CD1c-positive myeloid dendritic cell (primary cell): ENCODE measurements around the gene ITSN2.

Experiments
- DNase-seq: peaks from one replicate; pipeline ENCODE4 v3.0.0-alpha.2; 2016; ENCODE audit errors: extremely low spot score

ITSN2 gene

DNA sequence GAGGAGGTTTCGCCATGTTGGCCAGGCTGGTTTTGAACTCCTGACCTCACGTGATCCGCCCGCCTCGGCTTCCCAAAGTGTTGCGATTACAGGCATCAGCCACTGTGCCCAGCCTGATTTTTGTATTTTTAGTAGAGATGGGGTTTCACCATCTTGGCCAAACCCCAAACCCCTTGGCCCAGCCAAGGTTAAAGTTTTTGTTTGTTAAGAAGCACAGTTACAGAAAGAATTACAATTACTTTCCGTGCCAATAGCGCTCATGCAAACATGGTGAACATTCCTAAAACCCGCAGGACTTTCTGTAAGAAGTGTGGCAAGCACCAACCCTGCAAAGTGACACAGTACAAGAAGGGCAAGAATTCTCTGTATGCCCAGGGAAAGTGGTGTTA, 26.1 kb downstream of the ITSN2 start:
- no peak for DNase-seq

DNA sequence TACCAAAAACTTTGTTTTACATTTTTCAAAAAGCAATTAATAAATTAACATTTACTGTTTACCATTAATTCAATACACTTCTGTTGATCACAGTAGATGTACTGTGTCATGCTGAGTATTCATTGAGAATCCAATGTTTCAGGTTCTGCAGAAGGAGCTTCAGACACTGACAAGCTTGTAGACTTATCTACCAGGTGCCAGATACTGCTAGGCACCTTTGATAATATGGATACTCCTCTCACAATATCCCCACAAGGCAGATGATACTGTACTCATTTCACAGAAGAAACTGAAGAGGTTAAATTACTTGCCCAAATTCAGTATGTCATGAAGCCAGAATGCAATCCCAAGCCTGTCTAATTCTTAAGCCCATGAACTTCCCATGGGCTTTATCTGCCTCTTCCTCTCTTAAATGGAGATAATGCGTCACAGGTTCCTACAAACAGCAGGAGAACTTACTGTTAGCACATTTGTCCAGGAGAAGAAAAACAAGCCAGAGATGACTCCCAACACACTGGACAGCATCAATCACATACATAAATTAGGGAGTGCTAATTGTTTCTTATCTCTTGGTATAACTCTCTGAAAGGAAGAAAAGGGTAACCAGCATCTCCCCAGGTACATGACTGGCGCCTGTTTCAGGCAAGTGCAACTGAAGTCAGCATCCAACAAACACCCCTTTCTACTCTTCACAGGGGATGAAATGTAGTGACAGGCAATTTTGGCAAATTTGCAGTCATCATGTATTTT, 27.4 kb downstream of the ITSN2 start:
- DNase-seq = no peak

DNA sequence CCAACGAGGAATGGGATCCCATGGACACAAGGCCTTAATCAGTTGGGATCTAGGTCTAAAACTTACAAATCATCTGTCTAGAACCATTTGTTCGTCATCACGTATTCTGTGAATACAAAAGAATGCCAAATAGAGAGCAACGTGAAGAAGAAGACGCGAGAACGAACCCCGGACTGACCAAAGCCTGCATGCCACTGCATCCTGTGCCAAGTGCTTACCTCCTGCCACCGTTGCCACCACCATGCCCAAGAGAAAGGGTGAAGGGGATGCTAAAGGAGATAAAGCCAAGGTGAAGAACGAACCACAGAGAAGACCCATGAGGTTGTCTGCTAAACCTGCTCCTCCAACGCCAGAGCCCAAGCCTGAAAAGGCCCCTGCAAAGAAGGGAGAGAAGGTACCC, 30.2 kb downstream of the ITSN2 start:
- DNase-seq = no peak

- DNase-seq = peak; percentile 87
Measured at GRCh38 chr2:24329700-24330099, 30.6 kb downstream of the ITSN2 start.

- DNase-seq = peak; percentile 41
Measured at GRCh38 chr2:24328010-24328409, 32.3 kb downstream of the ITSN2 start.

GRCh38 chr2:24317491-24317920, 42.8 kb downstream of the ITSN2 start:
- no peak for DNase-seq

DNA sequence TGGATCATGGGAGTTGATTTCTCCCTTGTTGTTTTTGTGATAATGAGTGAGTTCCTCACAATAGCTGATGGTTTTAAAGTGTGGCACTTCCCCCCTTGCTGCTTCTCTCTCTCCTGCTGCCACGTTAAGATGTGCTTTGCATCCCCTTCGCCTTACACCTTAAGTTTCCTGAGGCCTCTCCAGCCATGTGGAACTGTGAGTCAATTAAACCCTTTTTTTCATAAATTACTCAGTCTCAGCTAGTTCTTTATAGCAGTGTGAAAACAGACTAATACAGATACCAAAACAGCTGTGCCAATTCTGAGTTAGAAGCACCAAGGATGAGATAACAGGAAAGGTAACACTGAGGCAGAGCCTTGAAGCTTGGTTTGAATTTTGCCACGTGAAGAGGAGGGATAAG, 44.7 kb downstream of the ITSN2 start:
- no peak for DNase-seq

GRCh38 chr2:24313744-24314632, 46.3 kb downstream of the ITSN2 start:
- DNase-seq = no peak

- DNase-seq = no peak
Measured at GRCh38 chr2:24307961-24308360, 52.4 kb downstream of the ITSN2 start.

DNA sequence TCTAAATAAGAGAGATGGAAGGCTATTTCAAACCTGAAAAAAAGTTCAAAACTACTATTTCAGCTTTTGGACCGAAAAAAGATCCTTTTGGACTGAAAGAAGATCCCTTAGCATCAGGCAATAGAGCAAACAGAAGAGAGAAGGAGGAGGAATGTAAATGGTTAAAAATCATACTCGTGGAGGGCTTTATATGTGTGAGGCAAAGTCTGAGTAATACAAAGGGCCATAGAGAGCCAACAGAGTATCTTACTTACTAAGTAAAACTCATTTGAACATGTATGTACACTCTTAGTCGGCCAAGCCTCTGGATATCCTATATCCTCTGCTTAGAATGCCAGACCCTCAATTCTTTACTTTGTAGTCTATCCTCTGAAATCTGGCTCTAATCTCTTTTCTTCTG, 55.7 kb downstream of the ITSN2 start:
- DNase-seq = no peak

- no peak for DNase-seq
Measured at GRCh38 chr2:24304098-24304497, 56.2 kb downstream of the ITSN2 start.

DNA sequence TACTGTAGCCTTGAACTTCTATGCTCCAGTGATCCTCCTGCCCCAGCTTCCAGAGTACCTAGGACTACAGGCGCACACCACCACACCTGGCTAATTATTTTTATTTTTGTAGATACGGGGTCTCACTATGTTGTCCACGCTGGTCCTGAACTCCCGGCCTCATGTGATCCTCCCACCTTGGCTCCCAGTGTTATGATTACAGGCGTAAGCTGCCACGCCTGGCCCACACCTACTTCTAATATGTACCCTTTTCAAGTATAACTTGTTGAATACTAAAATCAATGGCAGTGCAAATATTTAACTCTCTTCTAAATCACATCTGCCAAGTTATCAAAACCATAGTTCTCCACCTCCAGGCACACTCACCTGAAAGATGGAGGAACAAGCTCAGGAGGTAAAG, 58.7 kb downstream of the ITSN2 start:
- DNase-seq = no peak

- no peak for DNase-seq
Measured at GRCh38 chr2:24297663-24298062, 62.7 kb downstream of the ITSN2 start.

- no peak for DNase-seq
Measured at GRCh38 chr2:24287171-24287570, 73.2 kb downstream of the ITSN2 start.

DNA sequence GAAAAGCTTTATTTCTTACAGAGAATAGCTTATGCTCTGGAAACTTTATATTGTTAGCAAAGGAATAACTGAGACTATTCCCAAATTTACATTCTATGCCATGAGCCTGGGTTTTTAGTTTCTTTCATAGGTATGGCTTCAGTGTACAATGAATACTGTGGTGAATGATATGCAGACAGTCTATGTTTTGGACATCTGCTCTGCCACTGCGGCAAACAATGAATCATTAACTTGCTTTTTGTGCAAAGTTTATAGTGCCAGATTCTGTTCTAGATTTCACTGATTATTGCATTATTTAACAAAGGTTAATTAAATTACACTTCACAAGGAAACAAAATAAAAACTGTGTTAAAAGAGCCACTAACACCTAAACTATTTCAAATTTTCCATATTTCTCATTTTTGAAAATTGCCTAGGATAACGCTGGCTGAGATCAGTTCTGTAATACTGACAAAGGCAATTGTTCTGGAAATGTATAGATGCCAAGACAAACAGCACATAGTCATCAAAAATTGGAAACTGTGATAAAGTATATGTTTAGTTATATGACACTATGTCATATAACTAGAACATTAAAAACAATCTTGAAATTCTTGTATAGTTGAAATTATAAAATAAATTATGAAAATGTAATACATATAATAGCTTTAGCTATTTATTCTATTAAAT, 74.7 kb downstream of the ITSN2 start:
- no peak for DNase-seq

DNA sequence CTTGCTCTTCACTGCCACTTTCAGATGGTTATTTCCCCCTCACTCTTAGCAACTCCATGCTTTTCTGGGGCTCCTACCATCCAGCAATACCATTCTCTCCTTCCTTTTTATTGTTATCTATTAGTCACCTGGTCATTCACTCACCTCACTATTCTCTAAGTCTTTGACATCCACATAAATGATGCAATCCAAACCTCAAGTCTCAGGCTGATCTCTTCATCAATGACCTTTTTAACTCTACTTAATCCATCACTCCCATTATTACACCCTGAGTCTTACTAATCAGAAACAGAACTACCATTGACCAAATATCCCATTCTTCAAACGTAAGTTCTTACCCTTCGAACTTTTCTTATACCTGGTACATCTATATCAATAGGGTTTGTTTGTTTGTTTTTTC, 79.7 kb downstream of the ITSN2 start:
- no peak for DNase-seq

DNA sequence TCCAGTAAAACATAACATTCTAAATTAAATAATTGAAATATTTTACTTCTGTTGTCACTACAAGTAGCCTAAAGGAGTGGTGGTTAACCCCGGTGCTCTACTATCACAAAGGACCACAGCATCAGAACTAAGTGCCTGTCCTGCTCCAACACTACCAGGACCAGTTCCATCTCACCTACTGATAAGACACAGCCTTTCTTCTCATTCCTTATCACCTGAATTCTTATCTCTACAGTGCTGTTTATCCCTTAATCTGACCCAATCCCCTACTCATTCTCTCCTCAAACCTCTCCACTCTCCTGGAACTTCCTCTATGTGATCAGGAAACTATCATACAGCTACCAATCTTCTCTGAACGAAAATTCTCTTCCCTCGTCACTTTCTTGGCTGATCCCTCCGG, 80.2 kb downstream of the ITSN2 start:
- no peak for DNase-seq

- DNase-seq = peak; percentile 32
Measured at GRCh38 chr2:24276349-24276899, 83.9 kb downstream of the ITSN2 start.

DNA sequence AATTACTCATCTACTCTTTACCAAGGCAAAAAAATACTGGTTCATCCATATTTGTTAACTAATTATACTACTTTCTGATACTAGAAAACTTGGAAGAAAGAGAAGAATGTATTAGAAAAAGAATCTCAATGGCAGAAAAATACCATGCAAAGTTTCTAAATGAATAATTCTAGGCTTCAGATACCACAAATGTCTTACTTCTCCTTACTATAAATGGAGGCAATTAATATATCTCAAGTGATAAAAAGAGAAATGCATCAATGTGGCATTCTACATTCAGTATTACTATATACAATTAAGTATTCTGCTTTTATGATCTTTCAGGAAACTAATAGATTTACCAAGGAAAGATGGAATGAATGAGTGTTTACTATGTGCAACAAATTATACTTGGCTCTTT, 85.5 kb downstream of the ITSN2 start:
- no peak for DNase-seq

DNA sequence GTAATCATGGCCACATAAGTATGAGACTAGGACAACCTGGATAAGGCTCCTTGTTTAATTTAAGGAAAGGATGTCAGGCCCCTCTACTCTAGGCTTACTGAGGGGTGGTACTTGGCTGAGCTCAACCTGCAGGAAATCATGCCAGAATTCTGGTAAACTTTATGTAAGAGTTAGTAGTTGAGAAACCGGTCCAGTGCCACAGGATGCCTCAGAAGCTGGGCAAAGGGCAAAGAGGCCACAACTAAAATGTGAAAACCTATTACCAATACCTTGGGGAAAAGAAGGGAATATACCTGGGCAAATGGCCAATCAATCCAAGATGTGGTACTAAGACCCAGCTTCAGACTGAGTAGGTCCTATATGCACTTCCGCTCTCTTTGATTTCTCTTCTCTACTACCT, 86.7 kb downstream of the ITSN2 start:
- DNase-seq = no peak

GRCh38 chr2:24272907-24273306, 87.4 kb downstream of the ITSN2 start:
- DNase-seq = no peak

- no peak for DNase-seq
Measured at GRCh38 chr2:24272161-24272802, 88.1 kb downstream of the ITSN2 start.
